AG04450 (cell line): Measurements from ENCODE around the gene SP100. TPM values are rescaled to one million over a fixed set of nuclear protein-coding genes. Genes with fewer than 3 reads are reported as not detected.

Experiments
- CTCF ChIA-PET: fragments of 300-600, 350-600 bp; formaldehyde crosslinking; extraction: SDS; loops from one replicate; lab custom pipeline; 2022; ENCODE audit warnings: antibody characterized with exemption, inconsistent platforms; lab: Charles Lee
- POLR2A ChIA-PET: fragments of 350-600 bp; formaldehyde crosslinking; extraction: SDS; loops from one replicate; lab custom pipeline; 2021; ENCODE audit warnings: antibody characterized with exemption, inconsistent platforms; lab: Yijun Ruan, JAX
- DNase-seq: peaks from one replicate; pipeline ENCODE4 v3.0.0-alpha.2; 2011; ENCODE audit warnings: low read depth, low spot score
- H3K27ac ChIP-seq: one replicate; pipeline ENCODE4 v1.5.1; 2012; ENCODE audit warnings: low read depth, low read length, control low read depth
- H3K27me3 ChIP-seq: one replicate; pipeline ENCODE4 v1.6.0; 2012; ENCODE audit warnings: low read length; ENCODE audit not compliant: control insufficient read depth, insufficient read depth
- H3K4me3 ChIP-seq: 2 replicates; pipeline ENCODE4 v1.5.1; 2011; ENCODE audit warnings: mild to moderate bottlenecking, low read depth, low read length, control low read depth
- H3K9me3 ChIP-seq: 2 replicates; pipeline ENCODE4 v1.5.1; 2012; ENCODE audit warnings: low read length; ENCODE audit not compliant: control insufficient read depth, insufficient read depth
- CTCF ChIP-seq: IDR thresholded peaks from 2 replicates; pipeline ENCODE4 v1.5.1; 2011; ENCODE audit warnings: low read depth, low read length, control low read depth, inconsistent platforms
- polyA plus RNA-seq: library from polyadenylated mRNA; depleted of rRNA; stranded (reverse); fragments of >200 nt; gene quantifications from 2 replicates; pipeline ENCODE4 v1.2.3, GENCODE V29; 2011

The SP100 gene
- polyA plus RNA-seq, 1 experiment: 71.2 TPM

DNA sequence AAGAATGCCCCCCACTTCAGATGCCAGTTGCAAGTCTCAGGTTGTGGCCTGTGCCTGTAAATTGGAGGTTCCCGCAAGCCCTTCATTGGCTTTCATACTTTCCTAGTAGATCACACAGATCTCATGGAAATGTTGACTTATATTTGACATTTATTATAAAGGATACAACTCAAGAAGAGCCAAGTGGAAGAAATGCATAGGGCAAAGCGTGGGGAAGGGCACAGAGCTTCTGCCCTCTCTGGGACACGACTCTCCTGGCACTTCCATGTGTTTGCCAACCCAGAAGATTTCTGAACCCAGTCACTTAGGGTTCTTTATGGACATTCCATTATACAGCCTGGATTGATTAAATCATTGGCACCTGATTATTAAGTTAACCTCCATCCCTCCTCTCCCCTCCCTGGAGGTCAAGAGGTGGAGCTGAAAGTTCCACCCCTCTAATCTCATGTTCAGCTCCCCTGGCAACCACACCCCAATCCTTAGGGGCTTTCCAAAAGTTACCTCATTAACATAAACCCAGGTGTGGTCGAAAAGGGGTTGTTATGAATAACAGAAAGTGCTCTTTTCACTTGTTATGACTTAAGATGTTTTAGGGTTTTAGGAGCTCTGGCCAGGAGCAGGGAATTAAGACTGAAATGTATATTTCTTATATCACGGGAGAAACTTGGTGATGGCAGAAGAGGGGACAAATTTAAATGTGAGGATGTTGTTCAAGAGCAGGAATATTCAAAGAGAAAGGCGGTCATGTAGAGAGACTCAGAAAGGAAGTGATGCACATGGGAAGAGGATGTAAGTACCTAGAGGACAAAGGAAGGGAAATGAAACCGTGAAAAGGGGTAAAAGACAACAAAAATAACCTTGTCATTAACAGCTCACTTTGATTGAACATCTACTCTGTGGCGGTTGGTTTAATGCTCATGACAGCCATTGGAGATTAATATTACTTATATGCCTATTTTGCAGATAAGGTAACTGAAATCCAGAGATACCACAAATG is 31.8 kb downstream of the SP100 start:
- ChIA-PET POLR2A (no interaction called here), CTCF (no interaction called here)
- no peak for DNase-seq
- no peak for TF ChIP-seq CTCF
- Histone ChIP-seq H3K27me3 (no peaks in the 10 kb centered on the region), H3K4me3 (no peak overlapping the region), H3K9me3 (no peaks in the 10 kb centered on the region), H3K27ac (no peak overlapping the region)

GRCh38 chr2:230449901-230450467 is 34.0 kb downstream of the SP100 start:
- no peak for TF ChIP-seq CTCF
- no peak for DNase-seq
- CTCF ChIA-PET: no interaction called here
- H3K27ac ChIP-seq: no peak overlapping the region
- POLR2A ChIA-PET: no interaction called here
- H3K9me3 ChIP-seq: no peaks in the 10 kb centered on the region
- no peaks in the 10 kb centered on the region for H3K27me3 ChIP-seq
- H3K4me3 ChIP-seq: no peak overlapping the region

- Histone ChIP-seq H3K27ac (no peak overlapping the region), H3K4me3 (no peak overlapping the region), H3K9me3 (no peaks in the 10 kb centered on the region), H3K27me3 (no peaks in the 10 kb centered on the region)
- ChIA-PET CTCF (no interaction called here), POLR2A (no interaction called here)
- TF ChIP-seq CTCF: no peak
- DNase-seq: no peak
Observed at GRCh38 chr2:230453006-230453405, 37.0 kb downstream of the SP100 start.

- CTCF ChIA-PET: no interaction called here
- POLR2A ChIA-PET: no interaction called here
Observed at GRCh38 chr2:230455005-230455684, 39.1 kb downstream of the SP100 start.

More at GRCh38 chr2:230455005-230455684, 39.1 kb downstream of the SP100 start:
- no peak for DNase-seq
- Histone ChIP-seq H3K4me3 (no peak overlapping the region), H3K27ac (no peak overlapping the region), H3K27me3 (no peaks in the 10 kb centered on the region), H3K9me3 (no peaks in the 10 kb centered on the region)
- no peak for TF ChIP-seq CTCF
